Fibroblast of mammary gland (primary cell): ENCODE measurements around the gene SEMG2.

Experiments used
- DNase-seq: peaks from one replicate; pipeline ENCODE4 v3.0.0-alpha.2; 2010; ENCODE audit warnings: low read depth
- H3K4me3 ChIP-seq: 2 replicates; pipeline ENCODE4 v1.5.1; 2011; ENCODE audit warnings: low read depth, mild to moderate bottlenecking, low read length, moderate library complexity; ENCODE audit not compliant: control insufficient read depth
- TF ChIP-seq, protein P1 (sequence below): conservative IDR thresholded peaks from 2 replicates; pipeline ENCODE4 v1.5.1; 2011; ENCODE audit warnings: low read depth, low read length, inconsistent platforms; ENCODE audit not compliant: control insufficient read depth, insufficient read depth

Gene SEMG2

DNA sequence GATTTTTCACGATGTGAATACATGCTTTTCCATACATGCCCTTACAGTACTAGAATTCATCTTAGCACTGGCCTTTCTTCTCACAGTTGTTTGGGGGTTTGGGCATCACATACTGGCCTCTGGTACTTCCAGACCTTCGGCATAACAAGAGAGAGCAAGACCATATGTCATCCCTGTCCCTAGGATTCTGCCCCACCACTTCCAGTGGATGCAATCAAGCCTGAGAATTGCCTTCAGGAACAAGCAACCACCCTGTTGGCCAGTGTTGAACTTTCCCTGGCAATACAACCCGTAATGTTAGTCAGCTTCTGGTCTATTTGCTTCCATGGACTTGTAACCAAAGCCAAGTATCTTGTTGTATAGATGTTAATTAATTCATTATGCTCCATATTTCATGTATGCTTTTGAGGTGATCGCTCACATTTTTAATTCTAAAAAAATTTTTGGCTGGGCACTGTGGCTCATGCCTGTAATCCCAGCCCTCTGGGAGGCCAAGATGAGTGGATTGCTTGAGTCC is 48.6 kb downstream of the SEMG2 start:
- DNase-seq = no peak
- TF ChIP-seq, protein P1, sequence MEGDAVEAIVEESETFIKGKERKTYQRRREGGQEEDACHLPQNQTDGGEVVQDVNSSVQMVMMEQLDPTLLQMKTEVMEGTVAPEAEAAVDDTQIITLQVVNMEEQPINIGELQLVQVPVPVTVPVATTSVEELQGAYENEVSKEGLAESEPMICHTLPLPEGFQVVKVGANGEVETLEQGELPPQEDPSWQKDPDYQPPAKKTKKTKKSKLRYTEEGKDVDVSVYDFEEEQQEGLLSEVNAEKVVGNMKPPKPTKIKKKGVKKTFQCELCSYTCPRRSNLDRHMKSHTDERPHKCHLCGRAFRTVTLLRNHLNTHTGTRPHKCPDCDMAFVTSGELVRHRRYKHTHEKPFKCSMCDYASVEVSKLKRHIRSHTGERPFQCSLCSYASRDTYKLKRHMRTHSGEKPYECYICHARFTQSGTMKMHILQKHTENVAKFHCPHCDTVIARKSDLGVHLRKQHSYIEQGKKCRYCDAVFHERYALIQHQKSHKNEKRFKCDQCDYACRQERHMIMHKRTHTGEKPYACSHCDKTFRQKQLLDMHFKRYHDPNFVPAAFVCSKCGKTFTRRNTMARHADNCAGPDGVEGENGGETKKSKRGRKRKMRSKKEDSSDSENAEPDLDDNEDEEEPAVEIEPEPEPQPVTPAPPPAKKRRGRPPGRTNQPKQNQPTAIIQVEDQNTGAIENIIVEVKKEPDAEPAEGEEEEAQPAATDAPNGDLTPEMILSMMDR = no peak
- H3K4me3 ChIP-seq = no peak overlapping the region
